ENCODE data around the gene KCNG4. TPM values are rescaled to one million over a fixed set of nuclear protein-coding genes. Genes with fewer than 3 reads are reported as not detected.

The KCNG4 gene
- total and polyA plus RNA-seq, 2 of the 8 experiments (the other 6 are each of a cell fraction or from before 2014, with no cell fraction given) = not detected

- Histone ChIP-seq H4K5ac (ENCODE audit: insufficient read length, low read depth, low read length) (no peak overlapping the region), H2BK12ac (ENCODE audit: low read depth, low read length) (no peak overlapping the region), H3K18ac (ENCODE audit: extremely low read depth, low read length) (no peak overlapping the region), H4K8ac (ENCODE audit: extremely low read depth, insufficient read depth, low read length) (no peak overlapping the region), H3K4ac (replicated peaks; ENCODE audit: insufficient read length, low read depth, low read length) (no peak overlapping the region), H2AFZ (ENCODE audit: low read length) (no peak overlapping the region), H3K9ac (replicated peaks in 1 of 4; ENCODE audit: extremely low read depth in 1 of 4, low read depth in 3 of 4, low read length in 3 of 4) (no peak overlapping the region), H3K56ac (replicated peaks; ENCODE audit: insufficient read length, low read depth, low read length) (no peak overlapping the region), H3K79me2 (ENCODE audit: control insufficient read depth in 1 of 2, insufficient read depth in 2 of 2, low read length in 2 of 2) (peaks cover 0 to 29% of the 10 kb centered on the region in 2 experiments; a peak in 2 of 4 replicates), H3K23me2 (ENCODE audit: low read depth, low read length) (peaks cover 4% of the 10 kb centered on the region; the same call in 1 of the 2 replicates), H2AK5ac (ENCODE audit: low read depth, low read length) (no peak overlapping the region), H3K27ac (ENCODE audit: low read depth, low read length) (no peak overlapping the region), H2BK20ac (ENCODE audit: low read length) (no peak overlapping the region), H3K36me3 (ENCODE audit: control insufficient read depth in 2 of 4, insufficient read depth in 4 of 4, low read length in 3 of 4) (peaks cover 6 to 38% (median 24%) of the 10 kb centered on the region in 4 experiments), H3K9me3 (ENCODE audit: insufficient read depth in 2 of 2, low read depth in 1 of 2, low read length in 1 of 2) (no peaks in the 10 kb centered on the region), H2BK120ac (replicated peaks; ENCODE audit: low read depth, low read length) (no peak overlapping the region), H3K4me2 (ENCODE audit: insufficient read depth in 1 of 2, low read depth in 2 of 2, low read length in 2 of 2) (no peak overlapping the region), H2BK15ac (ENCODE audit: low read length) (no peak overlapping the region), H3K79me1 (ENCODE audit: low read depth, low read length) (peaks cover 12% of the 10 kb centered on the region), H4K91ac (replicated peaks; ENCODE audit: insufficient read length, low read length) (no peak overlapping the region), H4K20me1 (replicated peaks in 1 of 2; ENCODE audit: control insufficient read depth in 1 of 2, insufficient read depth in 2 of 2, low read length in 2 of 2) (peaks cover 9 to 14% of the 10 kb centered on the region in 2 experiments), H3K14ac (ENCODE audit: insufficient read length) (no peak overlapping the region), H3K4me3 (ENCODE audit: extremely low read depth in 1 of 4, insufficient read depth in 2 of 4, low read depth in 3 of 4, low read length in 4 of 4) (no peak overlapping the region), H3K4me1 (replicated peaks in 1 of 4; ENCODE audit: control insufficient read depth in 3 of 4, insufficient read depth in 4 of 4, low read length in 3 of 4) (peaks cover 0 to 2% (median 0%) of the 10 kb centered on the region in 4 experiments; a peak in 2 of 7 replicates), H2BK5ac (ENCODE audit: low read depth, low read length) (no peak overlapping the region), H3K23ac (ENCODE audit: insufficient read length) (no peak overlapping the region), H3K27me3 (replicated peaks in 1 of 4; ENCODE audit: control insufficient read depth in 3 of 4, extremely low read depth in 1 of 4, insufficient read depth in 3 of 4, low read length in 3 of 4) (no peaks in the 10 kb centered on the region)
- POLR2A ChIA-PET (ENCODE audit: partially characterized antibody) = interaction anchor here (1.8 kb wide), 1 partner anchor 9 kb away, joined by 6 read pairs; no protein-coding TSS in a partner anchor
- DNase-seq (ENCODE audit: low read depth in 1 of 2, low spot score in 2 of 2) (no peak), FAIRE-seq (no peak)
- 90% methylated on average over 10 of the region's 10 CpGs; no CpG with 5 or more reads in 1 of the 2 experiments for WGBS, 2 experiments (ENCODE audit: extremely low coverage in 1 of 2, insufficient coverage in 1 of 2, insufficient read length in 1 of 2, insufficient replicate concordance in 2 of 2, low coverage in 1 of 2, low lambda C conversion rate in 2 of 2, missing lambda C conversion rate in 1 of 2)
- TF ChIP-seq SAP30 (IDR thresholded peaks at IDR 0.05; ENCODE audit: insufficient read depth, insufficient replicate concordance, low read length) = no peak
- TF ChIP-seq TEAD4 (IDR thresholded peaks at IDR 0.05; ENCODE audit: low read depth, low read length) = no peak
- TF ChIP-seq, protein P1, sequence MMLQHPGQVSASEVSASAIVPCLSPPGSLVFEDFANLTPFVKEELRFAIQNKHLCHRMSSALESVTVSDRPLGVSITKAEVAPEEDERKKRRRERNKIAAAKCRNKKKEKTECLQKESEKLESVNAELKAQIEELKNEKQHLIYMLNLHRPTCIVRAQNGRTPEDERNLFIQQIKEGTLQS (IDR thresholded peaks at IDR 0.05; ENCODE audit: insufficient read depth, low read depth, low read length) = no peak
- no peak for TF ChIP-seq PHF8 (conservative IDR thresholded peaks at IDR 0.05; ENCODE audit: low read depth, low read length)
- TF ChIP-seq, protein P2, sequence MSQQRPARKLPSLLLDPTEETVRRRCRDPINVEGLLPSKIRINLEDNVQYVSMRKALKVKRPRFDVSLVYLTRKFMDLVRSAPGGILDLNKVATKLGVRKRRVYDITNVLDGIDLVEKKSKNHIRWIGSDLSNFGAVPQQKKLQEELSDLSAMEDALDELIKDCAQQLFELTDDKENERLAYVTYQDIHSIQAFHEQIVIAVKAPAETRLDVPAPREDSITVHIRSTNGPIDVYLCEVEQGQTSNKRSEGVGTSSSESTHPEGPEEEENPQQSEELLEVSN (IDR thresholded peaks at IDR 0.05) = no peak
- TF ChIP-seq CBX5 (IDR thresholded peaks at IDR 0.05; ENCODE audit: low read depth, low read length) = no peak
- TF ChIP-seq GTF2F1 (IDR thresholded peaks at IDR 0.05; ENCODE audit: borderline replicate concordance, low read depth, low read length) = no peak
- TF ChIP-seq POLR2A (IDR thresholded peaks at IDR 0.05; ENCODE audit: control extremely low read depth in 1 of 2, low read depth in 2 of 2, low read length in 2 of 2) = no peak
- CTCF ChIA-PET (ENCODE audit: partially characterized antibody) = interaction anchor here (1.3 to 6.9 kb wide), 5 partner anchors 10 to 299 kb away, joined by 4 to 54 read pairs (median 6); no protein-coding TSS in a partner anchor
Measured at GRCh38 chr16:84184775-84185174, 55.0 kb downstream of the KCNG4 start.

Measured in H1 (cell line).